IPS-18c (cell line): ENCODE results near the gene FCN3.

Experiments used
- H3K4me3 ChIP-seq: 2 replicates; pipeline ENCODE4 v1.7.0; 2013; ENCODE audit warnings: low read depth, mild to moderate bottlenecking, low read length, moderate library complexity; ENCODE audit not compliant: insufficient read depth
- H3K9me3 ChIP-seq: one replicate; pipeline ENCODE4 v1.6.1; 2013; ENCODE audit warnings: mild to moderate bottlenecking, low read length, moderate library complexity; ENCODE audit not compliant: control insufficient read depth, insufficient read depth

FCN3 gene

GRCh38 chr1:27402349-27402754 is 27.7 kb upstream of the FCN3 start:
- no peaks in the 10 kb centered on the region for H3K9me3 ChIP-seq
- no peak overlapping the region for H3K4me3 ChIP-seq

DNA sequence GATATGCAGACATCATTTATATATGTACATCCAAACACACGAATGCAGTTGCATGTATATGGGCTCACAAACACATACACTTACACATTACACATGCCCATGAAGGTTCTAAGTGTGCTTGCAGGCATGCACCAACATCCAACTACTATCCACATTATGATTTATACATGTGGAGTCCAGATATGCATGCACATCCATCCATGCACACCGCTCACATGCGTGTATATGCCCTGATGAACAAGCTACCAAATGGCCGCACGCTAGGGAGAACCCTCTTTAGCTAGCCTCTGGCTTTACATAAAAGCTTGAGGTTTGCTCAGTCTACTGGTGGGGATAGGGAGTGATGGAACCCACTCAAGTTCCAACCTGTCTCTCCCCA is 26.3 kb upstream of the FCN3 start:
- Histone ChIP-seq H3K9me3 (no peaks in the 10 kb centered on the region), H3K4me3 (no peak overlapping the region)

GRCh38 chr1:27400082-27400962 is 25.7 kb upstream of the FCN3 start:
- Histone ChIP-seq H3K9me3 (no peaks in the 10 kb centered on the region), H3K4me3 (no peak overlapping the region)

- no peaks in the 10 kb centered on the region for H3K9me3 ChIP-seq
- no peak overlapping the region for H3K4me3 ChIP-seq
These were observed 24.8 kb upstream of the FCN3 start for GRCh38 chr1:27399251-27400025.

DNA sequence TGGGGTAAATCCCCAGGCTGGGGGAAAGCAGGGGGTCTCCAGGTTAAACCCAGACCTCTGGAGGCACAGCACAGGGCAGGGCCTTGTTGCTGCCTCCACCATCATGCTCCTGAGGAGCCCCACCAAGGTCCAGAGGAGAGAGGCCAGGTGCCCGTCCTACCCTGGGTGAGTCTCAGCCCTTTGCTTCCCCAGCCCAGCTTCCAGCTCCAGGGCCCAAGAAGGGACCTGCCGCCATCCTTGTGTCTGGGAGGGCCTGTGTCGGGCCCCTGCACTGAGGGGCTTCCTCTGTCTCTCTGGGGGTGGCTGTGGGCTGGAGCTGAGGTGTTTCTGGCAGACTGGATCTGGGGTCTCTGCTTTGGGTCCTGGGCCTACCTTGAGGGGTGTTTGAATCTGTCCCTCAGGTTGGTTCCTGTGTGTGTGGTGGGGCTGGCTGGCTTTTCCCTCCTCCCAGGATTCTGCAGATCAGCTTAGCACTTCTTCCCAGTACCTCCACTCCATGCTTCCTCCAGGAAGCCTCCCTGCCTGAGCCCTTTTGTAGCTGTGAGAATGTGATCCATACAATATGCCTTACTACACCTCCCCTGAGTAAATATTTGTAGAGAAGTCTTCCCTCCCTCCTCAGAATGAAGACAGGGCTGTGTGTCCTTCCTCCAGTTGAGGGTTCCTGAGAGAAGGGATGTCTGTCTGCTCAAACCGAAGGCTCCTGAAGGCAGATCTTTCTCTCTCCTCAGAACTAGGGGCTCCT is 24.0 kb upstream of the FCN3 start:
- Histone ChIP-seq H3K4me3 (no peak overlapping the region), H3K9me3 (no peaks in the 10 kb centered on the region)

DNA sequence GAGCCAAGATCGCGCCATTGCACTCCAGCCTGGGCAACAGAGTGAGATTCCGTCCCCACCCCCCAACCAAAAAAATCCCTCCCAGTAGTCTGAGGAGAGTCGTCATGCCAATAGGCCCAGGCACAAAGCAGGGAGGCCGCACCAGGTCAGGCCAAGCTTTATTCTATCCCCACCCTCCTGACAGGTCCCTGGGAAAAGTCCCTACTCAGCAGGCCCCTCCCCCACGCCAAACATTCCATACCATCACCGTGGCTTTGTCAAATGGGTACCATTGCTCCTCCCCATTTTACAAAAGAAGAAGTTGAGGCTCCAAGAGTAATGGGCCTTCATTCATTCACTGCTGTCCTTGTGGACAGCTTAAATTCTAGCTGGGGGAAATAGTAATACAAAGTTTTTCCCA is 23.1 kb upstream of the FCN3 start:
- Histone ChIP-seq H3K4me3 (no peak overlapping the region), H3K9me3 (no peaks in the 10 kb centered on the region)

- Histone ChIP-seq H3K4me3 (no peak overlapping the region), H3K9me3 (no peaks in the 10 kb centered on the region)
These were observed 22.5 kb upstream of the FCN3 start for GRCh38 chr1:27397110-27397509.

DNA sequence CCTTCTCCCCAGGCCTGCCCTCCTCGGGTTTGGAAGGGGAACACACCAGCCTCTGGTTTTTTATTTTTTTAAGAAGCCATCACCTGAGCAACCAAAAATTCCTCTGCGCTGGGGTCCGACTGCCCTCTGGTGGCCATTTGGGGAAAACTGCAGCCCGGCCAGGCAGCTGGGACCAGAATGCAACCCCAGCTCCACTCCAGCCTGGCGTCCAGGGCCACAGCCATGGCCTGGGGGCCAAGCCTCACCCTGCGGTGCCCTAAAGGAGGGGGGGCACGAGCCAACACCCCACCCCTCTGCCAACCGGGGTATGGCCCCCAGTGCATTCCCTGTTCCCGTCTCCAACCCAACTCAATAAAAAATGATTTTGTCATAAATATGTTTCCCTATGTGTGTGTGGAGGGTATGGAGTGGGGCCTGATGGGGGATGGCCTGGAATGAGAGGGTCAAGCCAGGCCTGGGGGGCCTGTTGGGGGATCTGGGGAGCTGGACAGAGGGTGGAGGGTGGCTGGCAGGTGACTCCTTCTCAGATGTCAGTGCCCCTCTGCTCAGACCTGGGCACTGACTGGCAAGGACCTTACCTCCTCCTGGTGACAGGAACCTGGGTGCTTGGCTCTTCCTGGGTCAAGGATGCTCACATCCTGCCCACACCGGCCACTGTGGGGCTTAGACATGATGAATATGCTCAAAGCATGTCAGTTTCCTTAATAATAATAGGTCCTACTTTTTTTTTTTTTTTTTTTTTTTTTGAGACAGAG is 21.0 kb upstream of the FCN3 start:
- Histone ChIP-seq H3K9me3 (no peaks in the 10 kb centered on the region), H3K4me3 (no peak overlapping the region)

- Histone ChIP-seq H3K4me3 (no peak overlapping the region), H3K9me3 (no peaks in the 10 kb centered on the region)
These were observed 20.3 kb upstream of the FCN3 start for GRCh38 chr1:27394925-27395324.

- H3K4me3 ChIP-seq: no peak overlapping the region
- no peaks in the 10 kb centered on the region for H3K9me3 ChIP-seq
These were observed 19.6 kb upstream of the FCN3 start for GRCh38 chr1:27394282-27394658.

- no peaks in the 10 kb centered on the region for H3K9me3 ChIP-seq
- H3K4me3 ChIP-seq: peak overlapping the region; percentile 86; the same call in 1 of the 2 replicates
These were observed 19.1 kb upstream of the FCN3 start for GRCh38 chr1:27393641-27394281.

GRCh38 chr1:27392778-27393635 is 18.4 kb upstream of the FCN3 start:
- Histone ChIP-seq H3K9me3 (no peaks in the 10 kb centered on the region), H3K4me3 (peak overlapping the region; percentile 86)

DNA sequence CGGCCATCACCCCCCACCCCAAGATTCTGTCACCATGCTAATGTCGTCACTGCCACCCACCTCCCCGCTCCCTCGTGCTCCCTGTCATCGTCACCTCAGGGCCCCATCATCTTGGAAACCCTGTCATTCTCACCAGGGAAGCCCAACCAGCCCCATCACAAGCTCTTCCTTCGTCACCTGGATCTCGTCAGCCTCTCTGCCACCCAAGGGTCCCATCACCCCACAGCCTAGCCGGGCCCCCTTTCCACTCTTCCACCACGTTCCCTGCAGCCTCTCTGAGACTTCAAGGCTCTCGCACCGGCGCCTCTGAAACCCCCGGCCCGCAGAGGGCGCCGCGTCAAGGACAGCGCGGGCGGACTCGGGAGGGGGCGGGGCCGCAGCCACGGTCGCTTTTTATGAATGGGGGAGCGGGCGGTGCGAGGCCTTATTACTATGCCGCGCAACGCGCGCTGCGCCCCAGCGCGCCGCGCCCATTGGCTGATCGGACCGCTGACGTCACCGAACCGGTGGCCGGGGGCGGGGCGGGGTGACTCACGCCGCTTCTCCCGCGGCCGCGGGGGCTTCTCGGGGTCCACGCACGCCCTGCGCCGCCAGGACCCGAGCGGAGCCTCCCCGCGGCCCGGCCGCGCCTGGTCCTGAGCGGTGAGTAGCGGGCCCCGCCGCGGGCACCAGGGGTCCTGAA is 17.6 kb upstream of the FCN3 start, which contains the start of gene GPR3:
Gene GPR3, plus strand, starts transcription at position 527 of the 682 bp plus-strand sequence. CDS start 1,177 bp downstream, outside the sequence.
- peak within 1 kb of the TSS; percentile 86 for H3K4me3 ChIP-seq
- no peaks in the 10 kb centered on the region for H3K9me3 ChIP-seq

- Histone ChIP-seq H3K9me3 (no peaks in the 10 kb centered on the region), H3K4me3 (peak overlapping the region; percentile 86; the same call in 1 of the 2 replicates)
These were observed 17.0 kb upstream of the FCN3 start for GRCh38 chr1:27391511-27392095.
